ENCODE data around the gene KCNQ1OT1.

KCNQ1OT1 gene

DNA sequence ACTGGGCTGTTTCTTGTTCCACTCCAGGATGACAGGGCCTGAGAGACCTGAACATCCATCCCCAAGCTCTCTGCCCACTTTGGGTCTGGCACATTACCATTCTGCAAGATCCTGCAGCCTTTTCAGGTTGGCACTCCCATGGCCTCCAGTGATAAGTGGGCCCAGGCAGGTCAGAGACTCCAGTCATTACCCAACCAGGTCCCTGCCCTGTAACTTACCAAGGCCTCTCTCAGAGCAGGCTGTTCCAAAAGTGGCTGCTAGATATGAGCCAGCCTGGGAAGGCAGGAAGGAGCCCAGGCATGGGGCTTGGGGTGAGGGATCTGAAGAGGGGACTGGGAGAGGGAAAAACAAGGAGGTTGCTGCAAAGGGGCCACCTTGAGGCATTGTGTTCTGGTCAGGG lies 35.9 kb downstream of the KCNQ1OT1 start:
- TF ChIP-seq POLR2A (IDR thresholded peaks at IDR 0.05; ENCODE audit: low read length) (no peak), GATA1 (IDR thresholded peaks at IDR 0.05; ENCODE audit: low read depth, low read length) (no peak)
- no peak for DNase-seq

DNA sequence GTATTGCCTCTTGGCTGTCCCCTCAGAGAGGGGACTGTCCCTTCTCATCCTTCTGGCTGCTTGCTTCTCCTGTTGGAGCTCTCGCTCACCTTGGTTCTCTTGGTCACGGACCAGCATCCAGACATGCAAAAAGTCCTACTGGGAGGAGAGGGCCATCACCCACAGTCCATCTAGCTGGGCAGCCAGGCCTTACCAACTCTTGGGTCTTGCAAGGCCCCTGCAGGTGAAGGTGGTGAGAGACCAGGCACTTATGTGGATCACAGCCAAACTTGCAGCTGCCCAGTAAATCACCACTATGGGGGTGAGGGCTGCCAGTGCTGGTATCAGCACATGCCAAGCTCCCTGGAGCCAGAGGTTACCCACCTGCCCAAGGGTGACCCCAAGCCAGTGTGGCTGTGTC lies 36.3 kb downstream of the KCNQ1OT1 start:
- TF ChIP-seq GATA1 (IDR thresholded peaks at IDR 0.05; ENCODE audit: low read depth, low read length) (no peak), POLR2A (IDR thresholded peaks at IDR 0.05; ENCODE audit: low read length) (no peak)

DNA sequence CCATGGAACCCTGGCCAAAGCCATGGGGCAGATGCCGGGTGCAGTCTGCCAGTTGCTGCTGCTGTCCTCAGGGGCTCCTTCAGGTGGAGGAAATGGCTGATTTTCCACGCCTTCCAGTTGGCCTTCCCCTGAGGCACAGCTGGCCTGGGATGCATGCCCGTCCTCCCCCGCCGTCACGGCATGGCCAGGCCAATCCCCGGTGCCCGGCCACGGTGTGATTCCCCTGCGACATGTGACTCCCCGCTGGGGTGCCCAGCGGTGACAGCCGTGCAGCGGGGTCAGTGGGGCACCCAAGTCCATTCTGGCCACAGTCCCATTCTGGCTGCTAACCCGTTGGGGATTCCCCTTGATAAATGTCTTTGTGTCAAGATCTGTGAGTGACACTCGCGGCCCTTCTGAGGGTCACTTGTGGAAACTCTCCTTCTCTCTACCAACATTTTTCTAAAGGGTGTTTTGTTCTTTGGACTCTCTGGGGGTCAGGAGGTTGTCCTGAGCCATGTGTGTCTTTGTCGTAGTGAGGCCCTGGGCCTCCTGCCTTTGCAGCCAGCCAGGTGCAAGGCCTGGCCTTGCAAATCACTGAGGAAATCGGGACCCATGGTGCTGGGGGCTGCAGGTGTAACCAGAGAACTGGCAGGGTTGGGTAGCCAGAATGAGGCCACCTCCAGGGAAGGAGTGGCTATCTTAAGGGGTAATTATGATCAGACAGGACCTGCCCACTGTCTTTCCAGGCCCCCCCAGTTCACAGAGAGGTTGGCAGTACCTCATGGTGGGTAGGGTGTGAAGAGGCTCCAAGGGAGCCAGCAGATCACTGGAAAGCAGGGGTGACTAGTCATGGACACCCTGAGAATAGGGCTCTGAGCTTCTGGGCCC lies 37.1 kb downstream of the KCNQ1OT1 start:
- no peak for DNase-seq
- TF ChIP-seq GATA1 (IDR thresholded peaks at IDR 0.05; ENCODE audit: low read depth, low read length) = no peak
- TF ChIP-seq POLR2A (IDR thresholded peaks at IDR 0.05; ENCODE audit: low read length) = no peak

More for the DNA sequence above, 36.3 kb downstream of the KCNQ1OT1 start:
- DNase-seq = no peak

DNA sequence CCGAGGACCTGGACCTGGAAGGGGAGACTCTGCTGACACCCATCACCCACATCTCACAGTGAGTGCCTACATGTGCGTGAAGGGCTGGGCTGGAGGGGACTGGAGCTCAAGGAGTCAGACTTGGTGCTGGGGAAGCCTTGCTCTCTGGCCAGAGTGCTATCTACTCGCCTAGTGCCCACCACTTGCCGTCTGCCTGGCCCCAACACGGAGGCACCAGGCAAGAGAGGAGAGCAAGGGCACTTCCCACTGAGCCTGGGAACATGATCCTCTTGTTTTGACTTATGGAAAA lies 37.8 kb downstream of the KCNQ1OT1 start:
- DNase-seq = no peak
- no peak for TF ChIP-seq GATA1 (IDR thresholded peaks at IDR 0.05; ENCODE audit: low read depth, low read length)
- no peak for TF ChIP-seq POLR2A (IDR thresholded peaks at IDR 0.05; ENCODE audit: low read length)

DNA sequence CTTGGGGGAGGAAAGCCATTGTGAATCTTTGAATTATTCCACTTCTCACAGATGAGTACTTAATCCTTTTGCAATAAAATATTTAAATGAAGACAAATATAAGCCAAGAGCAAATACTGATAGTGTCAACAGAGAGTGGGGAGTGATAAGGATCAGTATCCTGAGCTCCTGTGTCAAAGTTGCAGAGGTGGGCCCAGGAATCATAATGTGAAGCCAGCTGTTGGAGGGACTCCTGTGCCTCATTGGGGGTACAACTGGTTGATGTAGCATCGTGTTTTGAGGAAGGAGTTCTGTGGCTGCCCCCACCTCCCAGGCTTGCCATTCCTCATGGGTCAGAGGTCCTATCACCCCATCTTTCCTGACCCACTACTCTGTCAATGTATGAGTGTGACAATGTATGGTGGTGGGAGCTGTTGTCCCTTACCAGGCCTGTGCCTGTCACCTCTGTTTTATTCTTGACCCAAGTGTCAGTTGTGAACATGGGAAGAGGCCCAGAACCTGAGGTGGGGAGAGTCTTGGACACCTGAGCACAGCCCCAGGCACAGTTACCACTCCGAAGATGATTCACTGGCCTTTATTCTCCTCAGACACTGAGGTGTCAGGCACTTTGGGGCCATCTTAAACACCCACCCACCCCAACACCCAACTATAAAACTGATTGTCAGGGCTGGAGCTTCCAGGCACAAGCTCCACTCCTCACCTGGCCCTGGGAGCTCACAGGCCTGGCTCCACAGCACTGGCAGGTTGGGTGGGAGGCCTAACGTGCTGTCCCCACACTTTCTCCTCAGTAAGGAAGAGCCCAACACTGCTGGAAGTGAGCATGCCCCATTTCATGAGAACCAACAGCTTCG lies 38.4 kb downstream of the KCNQ1OT1 start:
- DNase-seq = no peak
- no peak for TF ChIP-seq POLR2A (IDR thresholded peaks at IDR 0.05; ENCODE audit: low read length)
- TF ChIP-seq GATA1 (IDR thresholded peaks at IDR 0.05; ENCODE audit: low read depth, low read length) = no peak

DNA sequence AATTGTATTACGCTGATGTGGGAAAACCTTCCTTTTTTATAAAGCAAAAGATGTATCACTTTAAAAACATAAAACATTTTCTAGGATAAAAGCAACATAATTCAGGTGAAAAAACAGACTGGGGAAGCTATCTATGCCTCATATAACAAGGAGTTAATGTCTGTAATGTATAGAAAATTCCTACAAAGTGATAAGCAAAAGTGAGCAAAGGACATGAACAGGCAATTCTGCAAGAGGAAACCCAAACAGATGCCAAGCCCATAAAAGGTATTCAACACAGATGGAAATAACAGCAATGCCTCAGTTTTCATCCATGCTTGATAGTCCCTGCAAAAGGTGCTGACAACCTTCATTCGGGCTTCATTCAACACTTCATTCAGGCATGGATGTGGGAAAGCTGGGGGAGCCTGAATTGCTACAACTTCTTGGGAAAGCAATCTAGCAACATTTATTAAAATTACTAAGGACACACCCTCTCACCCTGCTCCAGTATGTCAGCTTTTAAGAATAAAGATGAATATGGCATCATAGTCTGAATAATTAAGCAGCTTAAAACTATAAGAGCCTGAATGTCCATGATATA lies 39.3 kb downstream of the KCNQ1OT1 start:
- no peak for DNase-seq
- TF ChIP-seq POLR2A (IDR thresholded peaks at IDR 0.05; ENCODE audit: low read length) (no peak), GATA1 (IDR thresholded peaks at IDR 0.05; ENCODE audit: low read depth, low read length) (no peak)

DNA sequence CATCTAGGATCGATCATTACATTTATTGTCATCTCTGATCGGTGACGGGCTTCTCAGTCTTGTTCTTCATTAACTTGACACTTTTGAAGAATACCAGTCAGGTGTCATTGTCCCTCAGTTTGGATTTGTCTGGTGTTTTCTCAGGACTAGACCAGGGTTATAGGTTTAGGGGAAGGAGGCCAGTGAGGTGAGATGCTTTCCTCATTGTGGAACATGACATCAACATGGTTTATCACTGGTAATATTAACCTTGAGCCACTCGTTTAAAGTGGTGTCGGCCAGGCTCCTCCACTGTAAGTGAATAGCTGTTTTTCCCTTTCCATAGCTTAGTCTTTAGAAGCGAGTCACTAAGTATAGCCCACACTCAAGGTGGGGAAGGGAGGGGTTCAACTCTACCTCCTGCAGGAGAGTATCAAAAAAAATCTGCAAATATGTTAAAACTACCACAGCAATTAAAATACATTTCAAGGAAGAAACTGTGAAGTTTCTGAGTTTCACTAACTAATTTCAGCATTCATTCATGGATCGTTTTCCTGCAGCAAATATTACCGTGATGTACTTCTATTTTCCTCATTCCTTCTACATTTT lies 42.0 kb downstream of the KCNQ1OT1 start:
- no peak for DNase-seq
- no peak for TF ChIP-seq GATA1 (IDR thresholded peaks at IDR 0.05; ENCODE audit: low read depth, low read length)
- TF ChIP-seq POLR2A (IDR thresholded peaks at IDR 0.05; ENCODE audit: low read length) = no peak

DNA sequence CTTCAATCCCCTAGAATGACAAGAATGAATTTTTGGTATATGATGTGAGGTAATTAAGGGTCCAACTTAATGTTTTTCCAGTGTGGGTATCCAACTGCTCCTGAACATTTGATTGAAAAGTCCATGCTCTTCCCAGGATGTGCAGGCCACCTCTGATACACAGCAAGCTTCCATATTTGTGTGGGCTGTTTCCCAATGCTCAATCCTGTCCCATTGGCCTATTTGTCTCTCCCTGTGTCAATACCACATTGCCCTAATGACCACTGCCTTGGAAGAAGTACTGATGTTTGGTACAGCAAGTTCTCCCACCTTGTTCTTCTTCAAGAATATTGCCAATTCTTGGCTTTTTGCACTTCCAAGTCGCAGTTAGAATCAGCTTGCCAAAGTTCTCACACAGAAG lies 42.9 kb downstream of the KCNQ1OT1 start:
- TF ChIP-seq POLR2A (IDR thresholded peaks at IDR 0.05; ENCODE audit: low read length) (no peak), GATA1 (IDR thresholded peaks at IDR 0.05; ENCODE audit: low read depth, low read length) (no peak)
- no peak for DNase-seq

DNA sequence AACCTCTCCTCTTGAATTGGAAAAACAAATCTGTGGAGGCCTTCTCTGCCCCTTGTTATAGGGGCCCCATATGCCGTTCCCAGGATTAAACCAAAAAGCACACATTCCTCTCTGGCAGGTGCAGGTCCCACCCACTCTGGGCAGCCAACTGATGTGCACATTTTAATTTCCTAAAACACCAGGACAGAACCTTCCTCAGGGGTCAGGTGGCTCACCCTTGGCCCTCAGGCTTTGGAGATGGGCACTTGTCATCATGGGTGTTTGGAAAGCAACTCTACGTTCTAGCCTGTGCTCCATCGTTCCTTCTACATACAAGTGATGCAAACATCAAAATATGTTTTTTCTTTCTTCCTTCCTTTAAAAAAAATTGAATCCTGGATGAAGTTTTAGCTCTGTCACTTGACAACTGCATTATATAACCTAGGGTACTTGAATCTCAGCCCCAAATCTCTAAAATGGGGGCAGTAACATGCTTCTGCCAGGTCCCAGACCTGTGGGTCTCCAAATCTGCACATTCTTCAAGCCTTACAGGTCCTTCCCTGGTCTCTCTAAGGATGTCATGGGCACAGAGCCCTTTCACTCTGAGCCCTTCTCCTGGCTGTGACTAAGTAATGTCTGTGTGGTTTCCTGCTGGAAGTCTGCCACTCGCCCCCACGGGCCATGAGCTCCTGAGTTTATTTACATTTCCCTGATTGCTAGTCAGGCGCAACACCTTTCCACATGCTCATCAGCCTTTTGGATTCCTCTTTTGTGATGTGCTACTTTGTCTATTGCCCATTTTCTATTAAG lies 43.8 kb downstream of the KCNQ1OT1 start:
- DNase-seq = no peak
- TF ChIP-seq GATA1 (IDR thresholded peaks at IDR 0.05; ENCODE audit: low read depth, low read length) (no peak), POLR2A (IDR thresholded peaks at IDR 0.05; ENCODE audit: low read length) (no peak)

DNA sequence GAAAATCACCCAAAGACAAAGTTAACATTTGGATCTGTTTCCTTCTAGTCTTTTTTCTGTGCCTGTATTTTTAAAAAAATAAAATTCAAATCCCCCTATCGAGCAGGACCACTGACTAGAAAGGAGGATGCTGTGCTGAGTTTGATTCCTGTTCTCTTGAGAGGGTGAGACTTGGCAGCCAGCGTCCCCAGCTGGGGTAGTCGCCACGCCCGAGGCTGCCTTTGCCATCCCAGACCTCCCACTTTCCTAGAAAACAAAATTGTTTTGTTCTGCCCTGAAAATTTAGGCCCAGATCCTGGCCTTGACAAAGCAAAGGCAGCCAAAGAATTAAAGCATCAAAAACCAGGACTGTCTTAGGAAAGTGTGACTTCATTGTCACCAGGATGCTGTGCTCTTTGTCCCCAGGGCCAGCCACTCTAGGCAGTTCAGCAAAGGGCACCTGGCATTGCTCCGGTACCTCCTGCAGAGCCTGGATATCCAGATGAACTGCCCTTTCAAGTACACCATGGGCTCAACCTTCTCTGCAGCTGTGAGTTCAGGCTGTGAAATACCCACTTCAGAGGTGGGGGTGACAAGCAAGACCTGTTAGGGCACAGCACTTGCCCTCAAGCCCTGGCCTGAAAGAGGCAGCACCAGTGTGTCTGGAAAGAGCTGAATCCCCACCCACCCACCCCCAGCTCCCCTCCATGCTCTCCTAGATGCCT lies 44.6 kb downstream of the KCNQ1OT1 start:
- DNase-seq = no peak
- TF ChIP-seq GATA1 (IDR thresholded peaks at IDR 0.05; ENCODE audit: low read depth, low read length) (no peak), POLR2A (IDR thresholded peaks at IDR 0.05; ENCODE audit: low read length) (no peak)

DNA sequence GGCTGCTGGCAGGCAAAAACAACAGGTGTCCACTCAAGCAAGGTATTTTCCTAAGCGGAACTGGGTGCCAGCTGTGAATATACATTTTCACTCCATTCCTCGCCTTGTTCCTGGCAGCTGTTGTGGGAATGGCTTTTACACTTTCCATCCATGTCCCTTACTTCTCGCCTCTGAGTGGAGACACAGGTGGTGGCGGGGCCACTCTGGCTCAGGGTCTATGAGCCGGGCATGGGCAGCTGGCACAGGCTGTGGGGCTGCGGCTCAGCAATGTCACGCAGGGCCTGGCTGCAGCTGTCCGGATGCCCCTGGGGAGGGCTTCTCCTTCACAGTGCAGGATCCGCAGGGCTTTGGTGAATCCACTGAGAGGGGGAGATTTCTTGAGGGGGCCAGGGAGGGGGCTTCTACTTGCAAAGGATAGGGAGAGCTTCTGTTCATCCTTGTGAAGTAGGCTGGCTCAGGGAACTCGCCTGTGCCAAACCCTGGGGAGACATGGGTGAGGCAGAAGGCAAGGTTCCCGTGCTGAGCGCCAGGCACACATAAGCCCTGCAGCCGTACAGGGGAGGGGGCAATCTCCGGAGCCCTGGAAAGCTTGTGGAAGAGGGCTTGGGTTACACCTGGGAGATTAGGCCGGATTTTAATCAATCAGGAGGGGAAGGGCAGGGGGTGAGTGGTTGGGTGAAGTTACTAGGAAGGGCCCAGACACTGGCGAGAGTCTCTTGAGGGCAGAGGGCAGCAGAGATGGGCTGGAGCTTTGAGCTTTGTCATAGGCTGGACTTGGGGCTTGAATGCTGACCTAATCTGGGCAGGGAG lies 45.7 kb downstream of the KCNQ1OT1 start:
- TF ChIP-seq POLR2A (IDR thresholded peaks at IDR 0.05; ENCODE audit: low read length) (no peak), GATA1 (IDR thresholded peaks at IDR 0.05; ENCODE audit: low read depth, low read length) (no peak)
- DNase-seq = no peak

DNA sequence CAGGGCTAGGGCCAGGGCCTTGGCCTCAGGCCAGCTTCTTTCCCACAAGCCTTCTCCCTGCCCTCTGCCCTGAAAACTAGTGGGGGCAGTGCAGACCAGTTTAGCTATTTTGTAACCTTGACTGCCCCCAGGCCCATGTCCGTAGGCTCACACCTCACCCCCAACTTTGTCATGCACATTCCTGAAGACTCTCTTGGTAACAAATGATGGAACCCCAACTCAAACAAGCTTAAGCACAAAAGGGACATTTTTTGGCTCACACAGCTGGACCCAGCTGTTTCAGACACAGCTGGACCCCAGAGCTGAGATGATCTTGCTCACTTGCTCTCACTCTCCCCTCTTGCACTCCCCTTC lies 46.6 kb downstream of the KCNQ1OT1 start:
- no peak for DNase-seq
- no peak for TF ChIP-seq GATA1 (IDR thresholded peaks at IDR 0.05; ENCODE audit: low read depth, low read length)
- TF ChIP-seq POLR2A (IDR thresholded peaks at IDR 0.05; ENCODE audit: low read length) = no peak

Data from erythroblast (primary cell).